ENCODE results near the gene ABCB8. TPM values are rescaled to one million over a fixed set of nuclear protein-coding genes. Genes with fewer than 3 reads are reported as not detected.

The ABCB8 gene
- total and polyA plus RNA-seq, 9 of the 15 experiments (the other 6 are each of a cell fraction or from before 2014, with no cell fraction given), result 7.6 to 106 (median 36.3) TPM

GRCh38 chr7:151027728-151028130 is 521 bp upstream of the ABCB8 start (continued):
- 0 out of 2 replicates have a peak, but pooled peaks have one; percentile 10 for TF ChIP-seq TAF7 (tag; IDR thresholded peaks at IDR 0.05)
- TF ChIP-seq SMARCE1 (IDR thresholded peaks at IDR 0.05), result 0 out of 2 replicates have a peak, but pooled peaks have one; percentile 3
- TF ChIP-seq SOX6 (IDR thresholded peaks at IDR 0.05), result 0 out of 2 replicates have a peak, but pooled peaks have one; percentile 9
- TF ChIP-seq SMARCC2 (IDR thresholded peaks at IDR 0.05; ENCODE audit: low read depth), result peak; percentile 25; the same call in 1 of the 2 replicates
- TF ChIP-seq KDM2B (CRISPR knock-in tag; IDR thresholded peaks at IDR 0.05), result 0 out of 2 replicates have a peak, but pooled peaks have one; percentile 41
- TF ChIP-seq MITF (IDR thresholded peaks at IDR 0.05), result 0 out of 2 replicates have a peak, but pooled peaks have one; percentile 10

GRCh38 chr7:151028948-151029501 is 775 bp downstream of the ABCB8 start:
- peak overlapping the region; percentile 64 for H3K27ac ChIP-seq (ENCODE audit: extremely low read depth, low read depth, low read length)
- WGBS (ENCODE audit: insufficient coverage, low coverage, missing lambda C conversion rate), result under 1% methylated on average over 17 of the region's 17 CpGs
- H3K4me1 ChIP-seq (replicated peaks in 1 of 2; ENCODE audit: control insufficient read depth in 2 of 2, insufficient read depth in 2 of 2, low read length in 2 of 2), result peaks cover 35 to 55% of the 10 kb centered on the region in 2 experiments
- FAIRE-seq (no peak), DNase-seq (ENCODE audit: extremely low read depth in 1 of 4, low spot score in 3 of 4) (no peak), ATAC-seq (peak; percentile 0; the same call in 1 of the 3 replicates)
- BruUV-seq (replicated peaks), result no TSS peak
- in situ Hi-C loops (cut with MboI), result no loop called here
- H2AFZ ChIP-seq (ENCODE audit: low read depth, low read length), result peak overlapping the region; percentile 94
- H3K9me1 ChIP-seq (ENCODE audit: control insufficient read depth, insufficient read depth, low read length), result no peaks in the 10 kb centered on the region
- no peaks in the 10 kb centered on the region for H4K20me1 ChIP-seq (replicated peaks; ENCODE audit: control insufficient read depth, insufficient read depth, low read length)
- CTCF ChIA-PET (ENCODE audit: low intra/inter-chr PET ratio), result interaction anchor here (0.6 to 2.4 kb wide), 6 partner anchors 21 to 144 kb away, joined by 3 to 33 read pairs (median 3); partner anchors contain the start of gene CDK5
- H3K36me3 ChIP-seq (ENCODE audit: control insufficient read depth, insufficient read depth, low read length), result peaks cover 37% of the 10 kb centered on the region; the same call in 2 of the 3 replicates
- H3K79me2 ChIP-seq (ENCODE audit: control insufficient read depth, insufficient read depth, low read length), result peaks cover 34% of the 10 kb centered on the region
- H3K4me3 ChIP-seq, result peak overlapping the region; percentile 58
- peak overlapping the region; percentile 64 to 91 for H3K9ac ChIP-seq (ENCODE audit: insufficient read depth in 1 of 2, low read depth in 2 of 2, low read length in 2 of 2)
- no peaks in the 10 kb centered on the region for H3K27me3 ChIP-seq (ENCODE audit: control insufficient read depth in 2 of 2, insufficient read depth in 2 of 2, low read length in 2 of 2)
- H3K4me2 ChIP-seq (ENCODE audit: insufficient read depth, low read length), result peak overlapping the region; percentile 82
- intact Hi-C loops (cut with micrococcal nuclease), result loop anchor here (1.0 to 2.0 kb wide), 7 partner anchors 10 to 198 kb away; partner anchors contain the start of genes ABCF2 and TMUB1
- POLR2A ChIA-PET, result interaction anchor here (0.6 to 14.3 kb wide), 18 partner anchors 11 to 163 kb away, joined by 3 to 146 read pairs (median 4); partner anchors contain the start of gene TMUB1
- no peaks in the 10 kb centered on the region for H3K9me3 ChIP-seq (replicated peaks; ENCODE audit: control insufficient read depth, insufficient read depth, low read depth, low read length)
- TF ChIP-seq LARP7 (IDR thresholded peaks at IDR 0.05) (0 out of 2 replicates have a peak, but pooled peaks have one; percentile 18), MLLT1 (IDR thresholded peaks at IDR 0.05) (peak in 1 of 2 experiments; percentile 30; a peak in 2 of 4 replicates), SMARCE1 (IDR thresholded peaks at IDR 0.05) (0 out of 2 replicates have a peak, but pooled peaks have one; percentile 61), KDM1A (IDR thresholded peaks at IDR 0.05) (peak; percentile 42 to 69; a peak in 1 of 4 replicates), ESRRA (IDR thresholded peaks at IDR 0.05; ENCODE audit: borderline replicate concordance, low read depth) (no peak), MIER1 (IDR thresholded peaks at IDR 0.05; ENCODE audit: low read depth) (peak; percentile 59; the same call in 1 of the 2 replicates), ZNF316 (IDR thresholded peaks at IDR 0.05) (no peak), ERF (CRISPR knock-in tag; IDR thresholded peaks at IDR 0.05) (0 out of 2 replicates have a peak, but pooled peaks have one; percentile 24), MEIS2 (IDR thresholded peaks at IDR 0.05; ENCODE audit: partially characterized antibody) (no peak)

All from K562 (cell line).